Measurements from ENCODE around the gene LRCH2. TPM values are rescaled to one million over a fixed set of nuclear protein-coding genes. Genes with fewer than 3 reads are reported as not detected.

The LRCH2 gene
- total and polyA plus RNA-seq, 4 donors, result 1.1 to 15.1 (median 2.9) TPM

GRCh38 chrX:115183980-115184379 lies 49.9 kb downstream of the LRCH2 start:
- Histone ChIP-seq H3K9me3 (ENCODE audit: control insufficient read depth in 4 of 4, insufficient read depth in 3 of 4, low read length in 3 of 4) (no peaks in the 10 kb centered on the region), H3K27ac (ENCODE audit: low read depth in 1 of 2, low read length in 1 of 2) (no peak overlapping the region), H3K9ac (ENCODE audit: insufficient read depth in 1 of 2, low read length in 2 of 2) (no peak overlapping the region), H3K4me1 (ENCODE audit: control insufficient read depth in 5 of 5, insufficient read depth in 5 of 5, low read length in 5 of 5) (no peaks in the 10 kb centered on the region), H3K36me3 (ENCODE audit: control insufficient read depth in 4 of 4, insufficient read depth in 4 of 4, low read length in 4 of 4) (no peaks in the 10 kb centered on the region), H3K27me3 (ENCODE audit: control insufficient read depth in 3 of 3, insufficient read depth in 3 of 3, low read length in 2 of 3) (peaks cover 0 to 31% (median 12%) of the 10 kb centered on the region in 3 donors), H3K4me3 (no peak overlapping the region)
- DNase-seq, result no peak
- no peak for ATAC-seq (ENCODE audit: insufficient read depth, low FRiP score)
- no peak for TF ChIP-seq CTCF (IDR thresholded peaks at IDR 0.05; ENCODE audit: control extremely low read depth, extremely low read depth)
- WGBS, 2 donors, result 74 to 88% methylated on average over 2 of the region's 2 CpGs

GRCh38 chrX:115178473-115178872 lies 55.4 kb downstream of the LRCH2 start:
- H3K9me3 ChIP-seq (ENCODE audit: control insufficient read depth in 4 of 4, insufficient read depth in 3 of 4, low read length in 3 of 4), result no peaks in the 10 kb centered on the region
- no peak for TF ChIP-seq CTCF (IDR thresholded peaks at IDR 0.05; ENCODE audit: control extremely low read depth, extremely low read depth)
- 66 to 86% methylated on average over 1 of the region's 1 CpG for WGBS, 2 donors
- H3K4me3 ChIP-seq, result no peak overlapping the region
- no peak overlapping the region for H3K9ac ChIP-seq (ENCODE audit: insufficient read depth in 1 of 2, low read length in 2 of 2)
- peaks cover 0 to 3% (median 0%) of the 10 kb centered on the region in 4 donors for H3K36me3 ChIP-seq (ENCODE audit: control insufficient read depth in 4 of 4, insufficient read depth in 4 of 4, low read length in 4 of 4)
- no peak overlapping the region for H3K27ac ChIP-seq (ENCODE audit: low read depth in 1 of 2, low read length in 1 of 2)
- H3K4me1 ChIP-seq (ENCODE audit: control insufficient read depth in 5 of 5, insufficient read depth in 5 of 5, low read length in 5 of 5), result no peaks in the 10 kb centered on the region
- ATAC-seq (ENCODE audit: insufficient read depth, low FRiP score) (no peak), DNase-seq (no peak)
- H3K27me3 ChIP-seq (ENCODE audit: control insufficient read depth in 3 of 3, insufficient read depth in 3 of 3, low read length in 2 of 3), result peaks cover 0 to 38% (median 7%) of the 10 kb centered on the region in 3 donors

DNA sequence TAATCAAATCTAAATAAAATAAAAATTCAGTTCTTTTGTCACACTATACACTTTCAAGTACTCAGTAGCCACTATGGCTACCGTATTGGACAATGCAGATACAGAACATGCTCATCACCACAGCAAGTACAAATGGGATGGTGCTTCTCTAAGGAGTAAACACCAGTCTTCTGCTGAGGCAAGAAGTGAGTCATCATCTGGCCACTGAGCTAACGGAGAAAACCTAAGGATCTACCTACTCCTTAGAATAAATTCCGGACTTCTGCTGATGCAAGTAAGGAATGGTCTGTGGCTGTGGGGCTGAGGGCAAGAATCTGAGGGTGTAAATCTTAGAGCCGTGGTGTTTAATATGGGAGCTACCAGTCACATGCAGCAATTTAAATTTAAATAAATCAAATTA lies 56.0 kb downstream of the LRCH2 start:
- H3K27me3 ChIP-seq (ENCODE audit: control insufficient read depth in 3 of 3, insufficient read depth in 3 of 3, low read length in 2 of 3), result peaks cover 0 to 38% (median 9%) of the 10 kb centered on the region in 3 donors
- ATAC-seq (ENCODE audit: insufficient read depth, low FRiP score) (no peak), DNase-seq (no peak)
- no peak overlapping the region for H3K4me3 ChIP-seq
- TF ChIP-seq CTCF (IDR thresholded peaks at IDR 0.05; ENCODE audit: control extremely low read depth, extremely low read depth), result no peak
- no peak overlapping the region for H3K9ac ChIP-seq (ENCODE audit: insufficient read depth in 1 of 2, low read length in 2 of 2)
- H3K9me3 ChIP-seq (ENCODE audit: control insufficient read depth in 4 of 4, insufficient read depth in 3 of 4, low read length in 3 of 4), result no peaks in the 10 kb centered on the region
- WGBS, 2 donors, result 80 to 93% methylated on average over 4 of the region's 4 CpGs
- H3K4me1 ChIP-seq (ENCODE audit: control insufficient read depth in 5 of 5, insufficient read depth in 5 of 5, low read length in 5 of 5), result no peaks in the 10 kb centered on the region
- H3K36me3 ChIP-seq (ENCODE audit: control insufficient read depth in 4 of 4, insufficient read depth in 4 of 4, low read length in 4 of 4), result peaks cover 0 to 3% (median 0%) of the 10 kb centered on the region in 4 donors
- H3K27ac ChIP-seq (ENCODE audit: low read depth in 1 of 2, low read length in 1 of 2), result no peak overlapping the region

GRCh38 chrX:115174548-115174947 lies 59.3 kb downstream of the LRCH2 start:
- Histone ChIP-seq H3K4me3 (no peak overlapping the region), H3K9ac (ENCODE audit: insufficient read depth in 1 of 2, low read length in 2 of 2) (no peak overlapping the region), H3K9me3 (ENCODE audit: control insufficient read depth in 4 of 4, insufficient read depth in 3 of 4, low read length in 3 of 4) (no peaks in the 10 kb centered on the region), H3K36me3 (ENCODE audit: control insufficient read depth in 4 of 4, insufficient read depth in 4 of 4, low read length in 4 of 4) (peaks cover 0 to 3% (median 0%) of the 10 kb centered on the region in 4 donors), H3K27me3 (ENCODE audit: control insufficient read depth in 3 of 3, insufficient read depth in 3 of 3, low read length in 2 of 3) (peaks cover 0 to 32% (median 6%) of the 10 kb centered on the region in 3 donors), H3K27ac (ENCODE audit: low read depth in 1 of 2, low read length in 1 of 2) (no peak overlapping the region), H3K4me1 (ENCODE audit: control insufficient read depth in 5 of 5, insufficient read depth in 5 of 5, low read length in 5 of 5) (no peaks in the 10 kb centered on the region)
- WGBS, 2 donors, result 71 to 87% methylated on average over 3 of the region's 3 CpGs
- ATAC-seq (ENCODE audit: insufficient read depth, low FRiP score), result no peak
- no peak for TF ChIP-seq CTCF (IDR thresholded peaks at IDR 0.05; ENCODE audit: control extremely low read depth, extremely low read depth)
- no peak for DNase-seq

Data from lung (tissue), 12 donors.